Neural progenitor cell (in vitro differentiated cells): ENCODE measurements around the gene STN1. TPM values are rescaled to one million over a fixed set of nuclear protein-coding genes. Genes with fewer than 3 reads are reported as not detected.

Experiments
- DNase-seq: peaks from one replicate; pipeline ENCODE4 v3.0.0-alpha.2; 2016; ENCODE audit warnings: low spot score
- H2AFZ ChIP-seq: fragments of 200-600 bp; sonication (generic); replicated peaks from 2 replicates; pipeline ENCODE4 v1.6.1; 2016; ENCODE audit warnings: antibody characterized with exemption
- H3F3A ChIP-seq: fragments of 200-600 bp; sonication (generic); 2 replicates; pipeline ENCODE4 v1.6.1; 2016; ENCODE audit warnings: antibody characterized with exemption, low read depth
- H3K27ac ChIP-seq: fragments of 200-600 bp; sonication (generic); 2 replicates; pipeline ENCODE4 v1.5.1; 2016; ENCODE audit warnings: mild to moderate bottlenecking
- H3K27me3 ChIP-seq: fragments of 200-600 bp; sonication (generic); 2 replicates; pipeline ENCODE4 v1.6.1; 2016; ENCODE audit warnings: mild to moderate bottlenecking, moderate library complexity
- H3K36me3 ChIP-seq: fragments of 200-600 bp; sonication (generic); 2 replicates; pipeline ENCODE4 v1.5.1; 2016
- H3K4me1 ChIP-seq: fragments of 200-600 bp; sonication (generic); 2 replicates; pipeline ENCODE4 v1.6.1; 2016; ENCODE audit warnings: mixed run types
- H3K4me2 ChIP-seq: fragments of 200-600 bp; sonication (generic); 2 replicates; pipeline ENCODE4 v1.6.1; 2016
- H3K4me3 ChIP-seq: fragments of 200-600 bp; sonication (generic); 2 replicates; pipeline ENCODE4 v1.5.1; 2016
- H3K79me2 ChIP-seq: fragments of 200-600 bp; sonication (generic); 2 replicates; pipeline ENCODE4 v1.6.1; 2016; ENCODE audit warnings: low read depth
- H3K9ac ChIP-seq: fragments of 200-600 bp; sonication (generic); 2 replicates; pipeline ENCODE4 v1.6.1; 2016
- H3K9me3 ChIP-seq: fragments of 200-600 bp; sonication (generic); 2 replicates; pipeline ENCODE4 v1.5.1; 2016; ENCODE audit warnings: low read depth
- H4K20me1 ChIP-seq: fragments of 200-600 bp; sonication (generic); 2 replicates; pipeline ENCODE4 v1.6.1; 2016; ENCODE audit warnings: low read depth
- H3K27ac Mint-ChIP-seq: 3 replicates; pipeline ENCODE4 v1.8.0; 2021; ENCODE audit warnings: mixed read lengths
- H3K27me3 Mint-ChIP-seq: 2 replicates; pipeline ENCODE4 v1.8.0; 2022; ENCODE audit warnings: low read depth, mild to moderate bottlenecking, inconsistent platforms, moderate library complexity, mixed read lengths; ENCODE audit not compliant: insufficient read depth
- H3K36me3 Mint-ChIP-seq: 3 replicates; pipeline ENCODE4 v1.8.0; 2021; ENCODE audit warnings: mixed read lengths
- H3K4me1 Mint-ChIP-seq: 3 replicates; pipeline ENCODE4 v1.8.0; 2021; ENCODE audit warnings: mixed read lengths
- H3K4me3 Mint-ChIP-seq: 3 replicates; pipeline ENCODE4 v1.8.0; 2021; ENCODE audit warnings: mild to moderate bottlenecking, moderate library complexity, mixed read lengths
- H3K9me3 Mint-ChIP-seq: 3 replicates; pipeline ENCODE4 v1.8.0; 2020; ENCODE audit warnings: mixed read lengths
- EZH2 ChIP-seq: fragments of 200-600 bp; sonication (generic); IDR thresholded peaks from 2 replicates; pipeline ENCODE4 v1.6.1; 2017; ENCODE audit warnings: antibody characterized with exemption, mild to moderate bottlenecking, moderate library complexity
- EZH2phosphoT487 ChIP-seq: fragments of 200-600 bp; sonication (generic); IDR thresholded peaks from 2 replicates; pipeline ENCODE4 v1.6.1; 2017; ENCODE audit warnings: antibody characterized with exemption
- total RNA-seq: library from RNA; depleted of rRNA; stranded (reverse); fragments of >200 nt; gene quantifications from 2 replicates; pipeline ENCODE4 v1.2.3, GENCODE V29; 2015; ENCODE audit warnings: low replicate concordance
- TF ChIP-seq, protein P1 (sequence below): fragments of 200-600 bp; sonication (generic); IDR thresholded peaks from 2 replicates; pipeline ENCODE4 v1.5.1; 2017; ENCODE audit warnings: antibody characterized with exemption, mild to moderate bottlenecking

Gene STN1
- total RNA-seq, 1 donor from 2014 or later, result 32.0 TPM

DNA sequence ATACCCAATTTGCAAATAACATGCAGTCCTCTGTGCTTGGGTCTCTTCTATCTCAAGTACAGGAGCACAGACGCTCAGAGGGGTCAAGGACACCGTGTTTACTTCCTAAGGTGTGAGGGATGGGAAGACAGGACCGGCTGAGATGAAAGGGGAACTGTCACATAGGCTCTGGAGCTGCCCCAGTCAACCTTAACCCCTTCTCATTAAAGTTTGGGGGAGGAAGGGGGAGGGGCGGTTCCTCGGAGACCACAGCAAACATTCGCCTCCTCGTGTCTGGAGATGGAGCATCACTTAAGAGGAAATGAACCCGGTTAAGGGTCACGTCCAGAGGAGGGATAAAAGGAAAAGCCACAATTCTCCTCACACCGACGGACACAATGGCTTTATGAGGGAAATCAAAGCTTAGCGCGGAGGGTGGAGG is 63.7 kb downstream of the STN1 start:
- TF ChIP-seq EZH2phosphoT487, result no peak
- TF ChIP-seq, protein P1, sequence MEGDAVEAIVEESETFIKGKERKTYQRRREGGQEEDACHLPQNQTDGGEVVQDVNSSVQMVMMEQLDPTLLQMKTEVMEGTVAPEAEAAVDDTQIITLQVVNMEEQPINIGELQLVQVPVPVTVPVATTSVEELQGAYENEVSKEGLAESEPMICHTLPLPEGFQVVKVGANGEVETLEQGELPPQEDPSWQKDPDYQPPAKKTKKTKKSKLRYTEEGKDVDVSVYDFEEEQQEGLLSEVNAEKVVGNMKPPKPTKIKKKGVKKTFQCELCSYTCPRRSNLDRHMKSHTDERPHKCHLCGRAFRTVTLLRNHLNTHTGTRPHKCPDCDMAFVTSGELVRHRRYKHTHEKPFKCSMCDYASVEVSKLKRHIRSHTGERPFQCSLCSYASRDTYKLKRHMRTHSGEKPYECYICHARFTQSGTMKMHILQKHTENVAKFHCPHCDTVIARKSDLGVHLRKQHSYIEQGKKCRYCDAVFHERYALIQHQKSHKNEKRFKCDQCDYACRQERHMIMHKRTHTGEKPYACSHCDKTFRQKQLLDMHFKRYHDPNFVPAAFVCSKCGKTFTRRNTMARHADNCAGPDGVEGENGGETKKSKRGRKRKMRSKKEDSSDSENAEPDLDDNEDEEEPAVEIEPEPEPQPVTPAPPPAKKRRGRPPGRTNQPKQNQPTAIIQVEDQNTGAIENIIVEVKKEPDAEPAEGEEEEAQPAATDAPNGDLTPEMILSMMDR, result no peak
- TF ChIP-seq EZH2, result no peak
- Histone ChIP-seq H3K9ac (no peak overlapping the region), H2AFZ (peak overlapping the region; percentile 13), H3K4me1 (peaks cover 18% of the 10 kb centered on the region), H3K36me3 (no peaks in the 10 kb centered on the region), H3K4me2 (peak overlapping the region; percentile 93), H3F3A (peaks cover 18% of the 10 kb centered on the region), H4K20me1 (peaks cover 23% of the 10 kb centered on the region), H3K79me2 (no peaks in the 10 kb centered on the region), H3K4me3 (peak overlapping the region; percentile 67), H3K9me3 (no peaks in the 10 kb centered on the region), H3K27ac (no peak overlapping the region), H3K27me3 (peaks cover 69% of the 10 kb centered on the region)
- Mint-ChIP-seq H3K9me3 (no peaks in the 10 kb centered on the region), H3K36me3 (peaks cover 7% of the 10 kb centered on the region), H3K4me1 (peaks cover 54% of the 10 kb centered on the region), H3K27ac (peak overlapping the region; percentile 80), H3K4me3 (peak overlapping the region; percentile 95), H3K27me3 (peaks cover 12% of the 10 kb centered on the region)
- DNase-seq, result peak; percentile 65

DNA sequence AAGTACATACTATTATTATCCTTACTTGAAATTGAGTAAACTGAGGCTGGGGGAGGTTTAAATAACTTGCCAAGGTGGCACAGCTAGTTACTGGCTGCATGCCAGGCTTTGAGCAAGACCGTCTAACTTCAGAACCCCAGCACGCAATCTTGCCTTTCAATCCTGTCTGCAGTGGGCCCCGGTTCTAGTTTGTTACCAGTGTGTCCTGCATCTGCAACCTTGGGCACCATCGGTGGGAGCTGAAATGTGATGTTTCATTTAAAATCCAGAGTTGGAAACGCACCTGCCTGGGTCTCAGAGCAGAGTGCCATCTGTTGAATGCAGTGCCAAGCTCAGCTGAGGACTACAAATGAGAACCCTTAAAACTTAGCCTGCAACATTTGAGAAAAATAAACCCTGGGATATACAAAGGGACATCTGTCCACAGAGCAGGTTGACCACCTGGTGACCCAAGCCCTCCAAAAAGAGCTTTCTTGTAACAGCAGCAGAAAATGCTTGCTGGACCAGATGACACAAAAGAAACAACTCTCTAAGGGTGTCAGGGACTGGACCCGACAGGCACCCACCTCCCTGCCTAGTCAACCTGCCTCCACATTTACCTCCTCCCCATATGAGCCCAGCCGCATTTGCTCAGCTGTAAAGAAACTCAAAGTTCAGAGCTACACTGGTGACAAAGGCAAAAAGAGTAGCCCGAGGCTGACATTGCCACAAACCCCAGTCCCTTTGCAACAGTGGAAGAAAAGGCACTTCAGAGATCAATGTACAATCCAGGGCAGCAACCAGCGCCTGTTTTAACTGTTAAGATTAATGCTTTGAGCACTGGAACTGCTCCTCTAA is 64.3 kb downstream of the STN1 start:
- Histone ChIP-seq H3K4me2 (peak overlapping the region; percentile 93), H3K4me1 (peaks cover 18% of the 10 kb centered on the region), H3K36me3 (no peaks in the 10 kb centered on the region), H3K27me3 (peaks cover 69% of the 10 kb centered on the region), H3K79me2 (no peaks in the 10 kb centered on the region), H3K4me3 (peak overlapping the region; percentile 67), H3K9ac (no peak overlapping the region), H3F3A (peaks cover 18% of the 10 kb centered on the region), H2AFZ (no peak overlapping the region), H3K9me3 (no peaks in the 10 kb centered on the region), H4K20me1 (peaks cover 23% of the 10 kb centered on the region), H3K27ac (no peak overlapping the region)
- Mint-ChIP-seq H3K27ac (peak overlapping the region; percentile 80), H3K36me3 (peaks cover 7% of the 10 kb centered on the region), H3K9me3 (no peaks in the 10 kb centered on the region), H3K27me3 (peaks cover 10% of the 10 kb centered on the region), H3K4me1 (peaks cover 51% of the 10 kb centered on the region), H3K4me3 (peak overlapping the region; percentile 95)
- no peak for TF ChIP-seq EZH2phosphoT487
- TF ChIP-seq, protein P1, result no peak
- no peak for TF ChIP-seq EZH2
- DNase-seq, result no peak

DNA sequence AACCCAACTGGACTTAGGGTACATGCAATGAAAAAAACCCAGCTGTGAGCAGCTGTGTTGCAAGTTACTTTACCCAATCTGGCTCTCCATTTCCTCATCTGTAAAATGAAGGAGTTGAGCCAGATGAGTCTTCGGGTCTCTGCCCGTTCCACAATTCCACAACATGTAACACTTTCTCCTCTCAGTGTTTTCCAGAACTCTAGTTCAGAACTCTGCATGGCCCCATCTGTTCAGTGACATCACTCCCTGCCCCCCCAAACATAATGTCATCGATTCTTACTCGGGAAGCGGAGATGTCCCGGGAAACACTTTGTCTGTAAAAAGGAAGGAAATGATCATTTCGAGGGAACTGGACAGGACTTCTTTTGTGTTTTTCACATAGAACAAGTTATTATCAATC is 65.1 kb downstream of the STN1 start:
- TF ChIP-seq, protein P1, result no peak
- TF ChIP-seq EZH2 (no peak), EZH2phosphoT487 (no peak)
- H3K36me3 Mint-ChIP-seq, result peaks cover 7% of the 10 kb centered on the region
- no peak overlapping the region for H3K9ac ChIP-seq
- H3K4me1 ChIP-seq, result peaks cover 18% of the 10 kb centered on the region
- no peaks in the 10 kb centered on the region for H3K9me3 Mint-ChIP-seq
- H2AFZ ChIP-seq, result no peak overlapping the region
- H3F3A ChIP-seq, result peaks cover 18% of the 10 kb centered on the region
- peaks cover 53% of the 10 kb centered on the region for H3K4me1 Mint-ChIP-seq
- no peaks in the 10 kb centered on the region for H3K9me3 ChIP-seq
- H3K36me3 ChIP-seq, result no peaks in the 10 kb centered on the region
- no peak overlapping the region for H3K4me3 ChIP-seq
- peaks cover 7% of the 10 kb centered on the region for H3K27me3 Mint-ChIP-seq
- no peak overlapping the region for H3K4me2 ChIP-seq
- DNase-seq, result no peak
- no peaks in the 10 kb centered on the region for H3K79me2 ChIP-seq
- no peak overlapping the region for H3K27ac ChIP-seq
- H4K20me1 ChIP-seq, result peaks cover 23% of the 10 kb centered on the region
- H3K27ac Mint-ChIP-seq, result no peak overlapping the region
- H3K27me3 ChIP-seq, result peaks cover 63% of the 10 kb centered on the region
- peak overlapping the region; percentile 95 for H3K4me3 Mint-ChIP-seq
